Lower leg skin (tissue), 4 donors: ENCODE results near the gene ST7. TPM values are rescaled to one million over a fixed set of nuclear protein-coding genes. Genes with fewer than 3 reads are reported as not detected.

Experiments used
- DNase-seq, 2 donors: peaks; one replicate each; pipeline ENCODE4 v3.0.0-alpha.2; 2019; ENCODE audit warnings: low spot score in 2 of 2
- H3K4me3 ChIP-seq: fragments of 200-600 bp; sonication (generic); 2 replicates; pipeline ENCODE4 v1.5.1; 2017; ENCODE audit warnings: mild to moderate bottlenecking, low read depth; ENCODE audit not compliant: poor library complexity, severe bottlenecking
- CTCF ChIP-seq, 3 donors: fragments of 450-650 bp; IDR thresholded peaks; one replicate each; pipeline ENCODE4 v1.5.1; 2016; ENCODE audit warnings: antibody characterized with exemption in 3 of 3, mild to moderate bottlenecking in 3 of 3, moderate library complexity in 2 of 3
- POLR2A ChIP-seq, 2 donors: fragments of 450-650 bp; IDR thresholded peaks; one replicate each; pipeline ENCODE4 v1.6.1; 2016 to 2017; ENCODE audit warnings: antibody characterized with exemption in 2 of 2, mild to moderate bottlenecking in 1 of 2, moderate library complexity in 1 of 2
- WGBS, 2 donors: methylation state at CpG; one replicate each; pipeline ENCODE4 v1.1.5; 2018; 5-methylcytosine and 5-hydroxymethylcytosine counted together
- intact Hi-C: fragments of 100-400 bp; cut with DNase I; formaldehyde crosslinking; loops from one replicate; pipeline ENCODE4 v1.15.0; 2023; ENCODE audit warnings: low total_unique reads
- total RNA-seq, 4 donors: library from RNA; depleted of rRNA; stranded (reverse); fragments of >200 nt; gene quantifications; one replicate each; pipeline ENCODE4 v1.1.0, GENCODE V29; 2016

Gene ST7
- total RNA-seq, 4 donors from 2014 or later = 10.8 to 17.1 (median 11.4) TPM

- intact Hi-C loops = no loop called here
- no peak for TF ChIP-seq CTCF (IDR thresholded peaks at IDR 0.05)
- TF ChIP-seq POLR2A (IDR thresholded peaks at IDR 0.05) = no peak
- DNase-seq = no peak
- WGBS, 2 donors = 91 to 98% methylated on average over 4 of the region's 4 CpGs
- H3K4me3 ChIP-seq = no peak overlapping the region
Measured at GRCh38 chr7:117112640-117113039, 159.3 kb downstream of the ST7 start.

GRCh38 chr7:117113871-117114270 lies 160.6 kb downstream of the ST7 start:
- WGBS, 2 donors = 93 to 98% methylated on average over 4 of the region's 4 CpGs
- TF ChIP-seq POLR2A (IDR thresholded peaks at IDR 0.05) = no peak
- TF ChIP-seq CTCF (IDR thresholded peaks at IDR 0.05) = no peak
- intact Hi-C loops = no loop called here
- no peak for DNase-seq
- H3K4me3 ChIP-seq = no peak overlapping the region

- WGBS, 2 donors = 59 to 65% methylated on average over 1 of the region's 1 CpG
- intact Hi-C loops = no loop called here
- no peak for DNase-seq
- TF ChIP-seq POLR2A (IDR thresholded peaks at IDR 0.05) (no peak), CTCF (IDR thresholded peaks at IDR 0.05) (no peak)
- no peak overlapping the region for H3K4me3 ChIP-seq
Measured at GRCh38 chr7:117114272-117114671, 161.0 kb downstream of the ST7 start.

- 96% methylated on average over 2 of the region's 2 CpGs for WGBS, 2 donors
- no peak overlapping the region for H3K4me3 ChIP-seq
- intact Hi-C loops = loop anchor here (5.0 kb wide), 1 partner anchor 129 kb away; no protein-coding TSS in a partner anchor
- no peak for DNase-seq
- TF ChIP-seq CTCF (IDR thresholded peaks at IDR 0.05) = no peak
- TF ChIP-seq POLR2A (IDR thresholded peaks at IDR 0.05) = no peak
Measured at GRCh38 chr7:117116211-117116610, 162.9 kb downstream of the ST7 start.

- 100% methylated on average over 2 of the region's 2 CpGs for WGBS, 2 donors
- no peak for DNase-seq
- no peak overlapping the region for H3K4me3 ChIP-seq
- intact Hi-C loops = loop anchor here (5.0 kb wide), 1 partner anchor 130 kb away; no protein-coding TSS in a partner anchor
- no peak for TF ChIP-seq CTCF (IDR thresholded peaks at IDR 0.05)
- no peak for TF ChIP-seq POLR2A (IDR thresholded peaks at IDR 0.05)
Measured at GRCh38 chr7:117117172-117117571, 163.9 kb downstream of the ST7 start.

- no peak for DNase-seq
- intact Hi-C loops = loop anchor here (5.0 kb wide), 1 partner anchor 131 kb away; no protein-coding TSS in a partner anchor
- no peak for TF ChIP-seq CTCF (IDR thresholded peaks at IDR 0.05)
- TF ChIP-seq POLR2A (IDR thresholded peaks at IDR 0.05) = no peak
- WGBS, 2 donors = 56 to 72% methylated on average over 4 of the region's 4 CpGs
- no peak overlapping the region for H3K4me3 ChIP-seq
Measured at GRCh38 chr7:117118579-117119180, 165.4 kb downstream of the ST7 start.
